Fibroblast of lung (primary cell): ENCODE data around the gene GATAD1.

Experiments
- EZH2 ChIP-seq: IDR thresholded peaks from 2 replicates; pipeline ENCODE4 v1.5.1; 2012; ENCODE audit warnings: low read length, control low read depth, mild to moderate bottlenecking; ENCODE audit errors: missing control alignments
- TF ChIP-seq, protein P1 (sequence below), 2 donors: IDR thresholded peaks in 1 of 2; conservative IDR thresholded peaks in 1 of 2; 1 replicate in 1 of 2; 2 replicates in 1 of 2; pipeline ENCODE4 v1.5.1; 2011 to 2012; ENCODE audit warnings: low read length in 2 of 2, control low read depth in 1 of 2, inconsistent platforms in 1 of 2, low read depth in 1 of 2, mild to moderate bottlenecking in 1 of 2

DNA sequence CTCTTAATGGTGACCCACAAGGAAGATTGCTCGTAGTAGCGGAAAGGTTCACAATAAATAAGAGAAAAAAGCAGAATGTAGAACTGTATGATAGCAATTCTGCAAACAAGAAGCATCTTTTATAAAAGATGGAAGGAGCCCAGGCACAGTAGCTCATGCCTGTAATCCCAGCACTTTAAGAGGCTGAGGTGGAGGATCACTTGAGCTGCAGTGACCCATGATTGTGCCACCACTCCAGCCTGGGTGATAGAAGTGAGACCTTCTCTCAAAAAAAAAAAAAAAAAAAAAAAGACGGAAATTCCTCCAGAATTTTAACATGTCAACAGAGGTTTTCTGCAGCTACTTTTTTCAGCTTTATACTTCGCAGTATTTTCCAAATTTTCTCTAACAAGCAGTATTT lies 13.2 kb downstream of the GATAD1 start:
- TF ChIP-seq, protein P1, sequence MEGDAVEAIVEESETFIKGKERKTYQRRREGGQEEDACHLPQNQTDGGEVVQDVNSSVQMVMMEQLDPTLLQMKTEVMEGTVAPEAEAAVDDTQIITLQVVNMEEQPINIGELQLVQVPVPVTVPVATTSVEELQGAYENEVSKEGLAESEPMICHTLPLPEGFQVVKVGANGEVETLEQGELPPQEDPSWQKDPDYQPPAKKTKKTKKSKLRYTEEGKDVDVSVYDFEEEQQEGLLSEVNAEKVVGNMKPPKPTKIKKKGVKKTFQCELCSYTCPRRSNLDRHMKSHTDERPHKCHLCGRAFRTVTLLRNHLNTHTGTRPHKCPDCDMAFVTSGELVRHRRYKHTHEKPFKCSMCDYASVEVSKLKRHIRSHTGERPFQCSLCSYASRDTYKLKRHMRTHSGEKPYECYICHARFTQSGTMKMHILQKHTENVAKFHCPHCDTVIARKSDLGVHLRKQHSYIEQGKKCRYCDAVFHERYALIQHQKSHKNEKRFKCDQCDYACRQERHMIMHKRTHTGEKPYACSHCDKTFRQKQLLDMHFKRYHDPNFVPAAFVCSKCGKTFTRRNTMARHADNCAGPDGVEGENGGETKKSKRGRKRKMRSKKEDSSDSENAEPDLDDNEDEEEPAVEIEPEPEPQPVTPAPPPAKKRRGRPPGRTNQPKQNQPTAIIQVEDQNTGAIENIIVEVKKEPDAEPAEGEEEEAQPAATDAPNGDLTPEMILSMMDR (conservative IDR thresholded peaks at IDR 0.05 in 1 of 2, IDR thresholded peaks at IDR 0.05 in 1 of 2; ENCODE audit: low read depth in 1 of 2, low read length in 2 of 2) = no peak
- TF ChIP-seq EZH2 = no peak
